Measurements from ENCODE around the gene DAZAP1.

DAZAP1 gene

DNA sequence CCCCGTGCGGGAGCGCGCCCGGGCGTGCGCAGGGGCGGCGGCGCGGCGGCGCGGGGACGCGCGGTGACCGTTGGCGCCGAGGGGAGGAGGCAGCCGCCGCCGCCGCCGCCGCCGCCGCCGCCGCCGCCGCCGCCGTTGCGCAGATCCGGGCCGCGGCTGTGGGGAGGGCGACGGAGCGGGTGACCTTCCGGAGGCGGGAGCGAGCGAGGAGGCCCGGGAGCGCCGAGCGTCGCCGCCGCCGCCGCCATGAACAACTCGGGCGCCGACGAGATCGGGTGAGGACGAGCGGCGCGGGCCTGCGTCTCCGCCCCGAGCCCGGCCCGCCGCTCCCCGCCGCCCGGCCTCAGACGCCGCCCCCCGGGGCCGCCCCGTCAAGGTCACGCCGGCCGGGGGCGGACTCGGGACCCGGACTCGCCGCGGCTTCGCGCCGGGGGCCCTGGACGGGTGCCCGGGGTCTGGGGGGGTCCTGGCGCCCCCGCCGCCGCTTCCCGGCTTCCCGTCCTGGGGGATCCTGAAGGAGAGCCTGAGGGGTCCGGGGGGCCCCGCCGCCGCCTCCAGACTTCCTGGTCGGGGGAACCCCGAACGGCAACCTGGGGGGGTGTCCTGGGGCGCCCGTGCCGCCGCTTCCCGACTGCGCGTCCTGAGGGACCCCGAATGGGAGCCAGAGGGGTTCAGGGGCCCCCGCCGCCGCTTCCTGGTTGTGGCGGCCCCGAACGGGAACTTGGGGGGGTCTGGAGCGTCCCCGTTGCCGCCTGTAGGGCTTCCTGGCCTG is at the start of gene DAZAP1:
Gene DAZAP1, plus strand, starts transcription at position 59 of the 772 bp plus-strand sequence. Its CDS starts 188 bp downstream, at position 247.
- peak; percentile 10 to 35 for DNase-seq (ENCODE audit: low read depth in 1 of 2, low spot score in 1 of 2)

DNA sequence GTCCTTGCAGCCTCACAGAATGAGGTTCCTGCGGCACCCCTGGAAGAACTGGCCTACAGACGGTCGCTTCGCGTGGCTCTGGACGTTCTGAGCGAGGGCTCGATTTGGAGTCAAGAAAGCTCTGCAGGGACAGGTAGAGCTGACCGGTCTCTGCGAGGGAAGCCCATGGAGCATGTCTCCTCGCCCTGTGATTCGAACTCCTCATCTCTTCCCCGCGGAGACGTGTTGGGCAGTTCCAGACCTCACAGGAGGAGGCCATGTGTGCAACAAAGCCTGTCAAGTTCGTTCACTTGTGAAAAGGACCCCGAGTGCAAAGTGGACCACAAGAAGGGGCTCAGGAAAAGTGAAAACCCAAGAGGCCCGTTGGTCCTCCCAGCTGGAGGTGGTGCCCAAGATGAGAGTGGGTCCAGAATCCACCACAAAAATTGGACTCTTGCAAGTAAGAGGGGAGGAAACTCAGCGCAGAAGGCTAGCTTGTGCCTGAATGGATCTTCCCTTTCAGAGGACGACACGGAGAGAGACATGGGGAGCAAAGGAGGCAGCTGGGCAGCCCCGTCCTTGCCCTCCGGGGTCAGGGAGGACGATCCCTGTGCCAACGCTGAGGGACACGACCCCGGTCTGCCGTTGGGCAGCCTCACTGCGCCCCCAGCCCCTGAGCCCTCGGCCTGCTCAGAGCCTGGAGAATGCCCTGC is 47.1 kb upstream of the DAZAP1 start:
- no peak for DNase-seq (ENCODE audit: low read depth in 1 of 2, low spot score in 1 of 2)

- no peak for DNase-seq (ENCODE audit: low read depth in 1 of 2, low spot score in 1 of 2)
These were observed 46.4 kb upstream of the DAZAP1 start for GRCh38 chr19:1360818-1361461.

GRCh38 chr19:1361601-1362386 is 45.6 kb upstream of the DAZAP1 start:
- no peak for DNase-seq (ENCODE audit: low read depth in 1 of 2, low spot score in 1 of 2)

DNA sequence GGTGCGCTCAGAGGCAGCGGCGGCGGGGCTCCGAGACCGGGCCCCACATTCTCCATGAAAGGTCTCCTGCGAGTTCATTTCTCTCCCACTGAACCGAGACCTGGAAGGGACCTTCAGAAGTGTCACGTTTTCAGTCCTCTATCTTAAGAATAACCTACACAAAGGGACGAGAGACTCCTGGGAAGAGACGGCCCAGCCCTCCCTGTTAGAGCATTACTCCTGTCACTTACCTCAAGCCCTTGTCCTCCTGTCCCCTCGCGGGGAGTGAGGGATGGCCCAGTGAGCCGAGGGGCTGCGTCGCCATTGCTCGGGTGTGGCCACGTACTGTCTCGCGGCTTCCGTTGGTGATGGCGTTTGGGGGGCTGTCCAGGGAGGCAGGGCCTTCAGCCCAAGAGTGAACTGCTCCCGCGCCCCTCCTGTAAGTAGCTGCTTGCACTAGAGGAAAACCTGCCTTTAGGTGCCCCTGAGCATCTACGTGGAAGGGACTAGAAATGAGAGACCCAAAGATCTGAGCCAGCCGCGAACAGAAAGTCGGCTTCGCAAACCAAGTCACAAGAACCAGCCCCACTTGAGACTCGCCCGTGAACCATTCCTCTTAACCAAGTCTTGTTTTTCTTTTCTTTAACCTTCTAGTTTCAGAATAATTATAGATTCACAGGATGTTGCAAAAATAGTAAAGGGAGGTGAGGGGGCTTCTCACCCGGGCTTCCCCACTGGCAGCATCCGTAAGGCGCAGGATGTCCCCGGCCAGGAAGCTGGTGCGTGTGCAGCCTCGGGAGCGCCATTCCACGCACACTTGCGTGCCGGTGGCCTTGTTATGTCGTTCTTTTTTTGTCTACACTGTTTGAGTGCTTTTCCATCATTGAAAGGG is 44.8 kb upstream of the DAZAP1 start:
- no peak for DNase-seq (ENCODE audit: low read depth in 1 of 2, low spot score in 1 of 2)

- no peak for DNase-seq (ENCODE audit: low read depth in 1 of 2, low spot score in 1 of 2)
These were observed 43.8 kb upstream of the DAZAP1 start for GRCh38 chr19:1363599-1363998.

DNA sequence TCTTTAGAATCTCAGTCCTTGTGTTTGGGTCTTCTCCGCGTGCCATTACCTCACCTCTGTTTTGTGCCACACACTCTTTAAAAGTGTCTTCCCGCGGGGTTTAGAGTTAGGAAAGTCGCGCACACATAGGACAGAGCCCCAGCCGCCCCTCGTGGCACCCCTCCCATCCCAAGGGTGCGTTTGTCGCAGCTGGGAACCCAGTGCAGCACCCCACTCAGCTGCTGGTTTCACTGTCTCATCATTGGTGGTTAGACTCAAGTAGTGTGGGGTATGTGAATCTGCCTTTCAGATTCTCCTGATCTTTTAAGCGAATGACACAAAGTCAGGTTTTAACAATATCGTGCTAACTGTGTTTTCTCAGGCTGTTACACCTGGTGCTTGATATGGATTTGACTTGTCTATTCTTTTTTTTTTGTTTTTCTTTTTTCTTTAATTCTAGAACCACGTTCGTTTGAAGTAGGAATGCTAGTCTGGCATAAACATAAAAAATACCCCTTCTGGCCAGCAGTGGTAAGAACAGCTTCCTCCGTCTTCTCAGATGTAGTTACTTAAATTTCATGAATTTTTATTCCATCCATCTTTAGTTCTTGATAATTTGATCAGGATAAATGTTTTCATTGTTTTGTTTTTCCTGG is 43.2 kb upstream of the DAZAP1 start:
- DNase-seq (ENCODE audit: low read depth in 1 of 2, low spot score in 1 of 2) = no peak

- no peak for DNase-seq (ENCODE audit: low read depth in 1 of 2, low spot score in 1 of 2)
These were observed 41.8 kb upstream of the DAZAP1 start for GRCh38 chr19:1365319-1366269.

DNA sequence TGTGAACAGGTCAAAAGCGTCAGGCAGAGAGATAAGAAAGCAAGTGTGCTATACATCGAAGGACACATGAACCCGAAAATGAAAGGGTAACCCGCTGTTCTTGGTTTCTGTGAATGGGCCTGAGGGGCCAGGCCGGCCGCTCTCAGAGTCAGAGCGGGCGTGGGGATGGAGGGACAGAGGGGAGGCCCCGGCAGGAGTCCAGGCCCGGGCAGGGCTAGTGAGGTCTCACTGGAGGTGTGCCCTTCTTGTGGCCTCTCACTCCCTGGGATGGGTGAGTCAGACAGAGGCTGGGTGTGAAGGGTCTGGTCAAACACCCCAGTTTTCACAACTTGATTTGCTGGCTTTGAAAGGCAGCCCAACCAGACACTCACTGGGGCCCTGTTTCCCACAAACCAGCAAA is 41.1 kb upstream of the DAZAP1 start:
- DNase-seq (ENCODE audit: low read depth in 1 of 2, low spot score in 1 of 2) = no peak

GRCh38 chr19:1366899-1367870 is 40.2 kb upstream of the DAZAP1 start:
- DNase-seq (ENCODE audit: low read depth in 1 of 2, low spot score in 1 of 2) = no peak

- DNase-seq (ENCODE audit: low read depth in 1 of 2, low spot score in 1 of 2) = no peak
These were observed 38.1 kb upstream of the DAZAP1 start for GRCh38 chr19:1369214-1369805.

- DNase-seq (ENCODE audit: low read depth in 1 of 2, low spot score in 1 of 2) = no peak
These were observed 36.6 kb upstream of the DAZAP1 start for GRCh38 chr19:1370579-1371361.

DNA sequence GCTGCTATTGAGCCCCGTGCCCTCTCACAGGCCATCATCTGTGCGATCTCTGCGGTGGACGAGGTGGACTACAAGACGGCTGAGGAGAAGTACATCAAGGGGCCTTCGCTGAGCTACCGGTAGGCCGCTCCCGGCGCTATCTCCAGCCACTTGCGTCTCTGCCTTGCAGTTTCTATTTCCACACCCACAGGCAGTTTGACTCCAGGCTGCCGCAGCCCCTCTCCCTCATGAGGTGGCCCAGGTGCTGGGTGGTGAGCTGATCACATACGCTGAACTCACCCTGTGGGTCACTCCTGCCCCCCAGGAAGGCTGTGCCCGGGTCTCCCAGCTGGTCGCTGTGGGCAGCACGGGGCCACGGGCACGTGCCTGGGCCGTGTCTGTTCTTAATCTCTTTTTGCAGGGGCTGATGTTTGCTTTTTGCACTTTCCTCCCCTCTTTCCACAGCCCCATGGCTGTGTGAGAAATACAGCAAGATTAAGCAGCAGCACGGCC is 34.3 kb upstream of the DAZAP1 start:
- DNase-seq (ENCODE audit: low read depth in 1 of 2, low spot score in 1 of 2) = no peak

GRCh38 chr19:1373534-1374249 is 33.7 kb upstream of the DAZAP1 start:
- DNase-seq (ENCODE audit: low read depth in 1 of 2, low spot score in 1 of 2) = no peak

GRCh38 chr19:1374250-1374577 is 33.2 kb upstream of the DAZAP1 start:
- DNase-seq (ENCODE audit: low read depth in 1 of 2, low spot score in 1 of 2) = no peak

- no peak for DNase-seq (ENCODE audit: low read depth in 1 of 2, low spot score in 1 of 2)
These were observed 31.0 kb upstream of the DAZAP1 start for GRCh38 chr19:1376415-1376805.

Data from activated T-helper 1 cell treated with anti-CD3 and anti-CD28 coated beads, Interleukin-2, amount 50 U/mL, for 16 hours (primary cell).